Measurements from ENCODE around the gene SEMA6A.

Gene SEMA6A

GRCh38 chr5:116488356-116489041 lies 86.1 kb downstream of the SEMA6A start:
- DNase-seq: no peak

DNA sequence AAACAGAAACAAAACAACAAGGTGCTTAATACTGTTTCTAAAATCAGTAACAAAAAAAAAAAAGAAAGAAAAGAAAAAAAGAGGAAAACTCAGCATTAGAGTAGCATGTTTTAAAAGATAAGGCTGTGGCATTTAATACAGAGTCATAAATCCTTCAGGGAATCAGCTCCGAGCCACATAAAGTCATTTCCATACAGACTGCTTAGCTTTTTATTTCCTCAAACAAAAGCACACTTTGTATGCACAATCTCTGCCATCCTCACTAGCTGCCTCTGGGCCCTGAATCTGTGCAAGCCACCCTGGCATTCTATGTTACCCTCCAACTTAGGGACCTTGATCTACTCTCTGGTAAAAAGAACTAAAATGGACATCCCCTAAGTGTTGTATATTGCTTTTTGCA lies 87.6 kb downstream of the SEMA6A start:
- no peak for DNase-seq

DNA sequence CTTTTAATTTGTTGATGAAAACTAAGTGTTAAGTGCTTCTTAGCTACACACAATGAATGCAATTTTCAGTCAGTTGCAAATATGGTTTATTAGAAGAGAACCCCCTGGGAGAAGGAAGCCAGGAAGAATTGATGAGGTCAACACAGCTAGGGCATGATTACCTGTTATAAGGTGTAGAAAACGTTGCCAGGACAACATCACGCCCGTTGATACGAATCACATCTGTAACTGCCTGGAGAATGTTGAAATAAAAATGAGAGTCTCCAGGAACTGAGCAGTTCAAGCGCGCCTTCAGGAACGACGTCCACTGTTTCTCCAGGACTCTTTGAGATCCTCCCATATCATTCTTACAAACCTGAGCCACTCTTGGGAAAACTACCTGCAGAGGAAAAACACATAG lies 88.0 kb downstream of the SEMA6A start:
- DNase-seq: no peak

- DNase-seq: no peak
Observed at GRCh38 chr5:116484645-116485044, 90.0 kb downstream of the SEMA6A start.

DNA sequence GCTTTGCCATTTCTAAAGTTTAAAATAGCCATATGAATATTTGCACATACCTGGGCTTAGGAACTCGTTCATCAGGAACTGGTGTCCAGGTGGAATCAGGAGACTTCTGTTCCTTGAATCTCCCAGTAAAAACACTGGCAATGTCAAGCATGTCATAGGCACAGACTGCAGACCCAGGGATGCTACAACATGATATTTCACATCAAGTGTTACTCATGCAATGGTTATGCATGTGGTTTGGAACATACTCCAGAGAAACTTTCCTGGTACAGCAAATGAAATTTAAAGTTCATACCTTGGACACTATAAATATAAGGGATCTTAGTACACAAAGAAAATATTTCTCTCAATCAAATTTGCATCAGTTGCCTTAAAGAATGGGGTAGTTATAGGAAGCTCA lies 92.2 kb downstream of the SEMA6A start:
- DNase-seq: no peak

DNA sequence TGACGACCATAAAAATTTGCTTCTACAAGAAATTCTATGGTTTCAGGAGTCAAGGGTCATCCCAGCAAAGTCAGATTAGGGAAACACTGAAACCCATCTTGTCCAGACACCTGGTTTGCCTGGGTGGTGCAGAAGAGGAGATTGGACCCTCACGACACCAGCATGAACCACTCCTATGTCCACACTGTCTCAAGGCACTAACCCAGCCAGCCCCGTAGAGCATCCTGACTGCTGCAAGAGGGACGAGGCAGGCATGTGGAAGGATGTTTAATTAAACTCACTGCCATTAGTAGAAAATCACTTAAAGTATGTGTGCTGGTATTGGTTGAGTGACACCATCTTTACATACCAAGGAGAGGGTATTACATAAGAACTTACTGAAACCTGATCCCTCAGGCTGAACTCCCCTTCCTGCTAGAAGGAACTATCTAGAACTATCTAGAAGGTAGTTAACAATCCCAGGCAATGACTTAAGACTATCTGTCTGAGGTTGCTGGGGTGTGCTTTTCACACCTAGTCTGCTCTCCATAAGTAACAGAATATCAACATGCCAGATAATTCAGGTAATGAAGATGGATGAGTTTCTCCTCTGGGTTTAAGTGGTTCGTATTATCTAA lies 93.6 kb downstream of the SEMA6A start:
- no peak for DNase-seq

GRCh38 chr5:116479776-116480675 lies 94.6 kb downstream of the SEMA6A start:
- no peak for DNase-seq

- DNase-seq: no peak
Observed at GRCh38 chr5:116478491-116478890, 96.1 kb downstream of the SEMA6A start.

DNA sequence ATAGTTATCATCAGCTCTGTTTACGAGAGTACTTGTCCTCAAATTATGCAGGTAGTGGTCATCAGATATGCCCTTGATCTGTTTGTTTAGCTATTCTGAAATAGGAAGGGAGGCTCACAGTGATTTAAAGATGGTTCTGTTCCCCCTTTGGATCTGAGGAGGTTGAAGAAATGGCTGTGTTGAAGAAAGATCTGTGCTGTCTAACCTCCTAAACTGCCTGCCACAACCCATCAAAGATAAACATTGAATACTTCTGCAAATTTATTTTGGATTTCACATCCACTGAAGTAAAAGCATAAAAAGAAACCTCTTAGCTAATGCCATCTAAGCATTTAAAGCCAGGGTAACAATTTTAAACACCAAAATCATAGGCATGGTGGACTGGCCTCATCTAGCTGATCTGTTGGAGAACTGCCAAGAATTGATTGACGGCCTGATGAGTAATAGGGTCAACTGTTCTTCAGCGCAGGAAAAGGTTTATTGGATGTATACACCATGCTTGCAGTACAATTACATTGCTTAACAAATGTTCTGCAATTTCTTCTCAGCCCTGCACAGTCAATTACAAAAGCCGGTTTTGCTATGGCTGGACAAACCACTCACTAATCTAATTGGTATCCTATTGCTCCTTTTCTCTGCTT lies 97.6 kb downstream of the SEMA6A start:
- no peak for DNase-seq

DNA sequence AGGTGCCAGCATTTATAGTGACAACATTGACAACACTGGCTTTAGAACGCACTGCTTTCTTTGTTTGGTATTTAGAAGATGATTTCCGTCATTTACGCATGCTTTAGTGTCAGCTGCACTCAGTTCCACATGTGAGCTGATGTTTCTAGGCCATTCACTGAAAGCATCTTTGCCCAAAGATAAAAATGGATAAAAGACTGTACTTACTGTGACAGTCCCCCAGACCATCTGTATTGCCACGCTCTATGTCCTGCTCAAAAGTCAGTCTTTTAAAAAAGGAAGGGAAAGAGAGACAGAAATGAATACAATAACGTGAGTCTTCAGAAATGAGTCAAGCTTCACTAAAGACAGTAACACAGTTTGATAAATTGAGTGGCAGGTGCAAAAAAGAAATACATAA lies 99.3 kb downstream of the SEMA6A start:
- no peak for DNase-seq

- no peak for DNase-seq
Observed at GRCh38 chr5:116473706-116474105, 100.9 kb downstream of the SEMA6A start.

DNA sequence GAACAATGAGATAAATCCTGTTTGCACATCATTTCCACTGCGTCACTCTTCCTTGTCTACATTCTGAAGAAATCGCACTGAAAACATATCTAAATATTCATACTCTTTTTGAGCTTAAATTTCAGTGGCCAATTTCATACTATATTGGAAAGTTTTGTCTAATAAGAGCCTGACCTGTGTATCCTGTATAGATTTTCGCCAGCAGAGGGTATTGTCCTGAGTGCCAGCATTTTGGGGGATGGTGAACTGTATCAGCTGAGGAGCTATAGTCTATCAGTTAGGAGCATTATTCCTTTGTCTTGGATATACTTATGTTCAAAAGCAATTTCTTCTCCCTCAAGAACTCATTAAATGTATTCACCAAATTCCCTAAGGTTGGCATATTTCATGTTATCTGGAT lies 102.3 kb downstream of the SEMA6A start:
- DNase-seq: no peak

GRCh38 chr5:116469631-116470030 lies 105.0 kb downstream of the SEMA6A start:
- DNase-seq: no peak

- no peak for DNase-seq
Observed at GRCh38 chr5:116468583-116468982, 106.0 kb downstream of the SEMA6A start.

DNA sequence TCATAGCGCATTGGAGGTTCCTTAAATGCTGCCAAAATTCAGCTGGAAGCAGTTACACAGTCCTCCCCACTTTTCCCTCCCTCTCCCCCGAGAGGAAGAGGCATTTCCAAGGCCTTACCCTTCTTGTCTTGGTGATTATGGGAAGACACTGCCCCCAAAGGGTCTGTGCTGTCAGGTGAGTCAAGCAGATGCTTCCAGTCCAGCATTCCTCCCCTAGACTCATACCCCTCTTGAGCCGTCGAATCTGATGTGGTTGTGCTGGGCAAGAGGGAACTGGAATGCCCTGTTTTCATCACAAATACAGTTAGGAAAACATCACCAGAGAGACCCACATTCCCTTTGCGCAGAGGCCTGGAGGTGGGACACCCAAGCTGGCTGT lies 107.2 kb downstream of the SEMA6A start:
- no peak for DNase-seq

- no peak for DNase-seq
Observed at GRCh38 chr5:116466727-116467464, 107.7 kb downstream of the SEMA6A start.

- no peak for DNase-seq
Observed at GRCh38 chr5:116465411-116465810, 109.2 kb downstream of the SEMA6A start.

DNA sequence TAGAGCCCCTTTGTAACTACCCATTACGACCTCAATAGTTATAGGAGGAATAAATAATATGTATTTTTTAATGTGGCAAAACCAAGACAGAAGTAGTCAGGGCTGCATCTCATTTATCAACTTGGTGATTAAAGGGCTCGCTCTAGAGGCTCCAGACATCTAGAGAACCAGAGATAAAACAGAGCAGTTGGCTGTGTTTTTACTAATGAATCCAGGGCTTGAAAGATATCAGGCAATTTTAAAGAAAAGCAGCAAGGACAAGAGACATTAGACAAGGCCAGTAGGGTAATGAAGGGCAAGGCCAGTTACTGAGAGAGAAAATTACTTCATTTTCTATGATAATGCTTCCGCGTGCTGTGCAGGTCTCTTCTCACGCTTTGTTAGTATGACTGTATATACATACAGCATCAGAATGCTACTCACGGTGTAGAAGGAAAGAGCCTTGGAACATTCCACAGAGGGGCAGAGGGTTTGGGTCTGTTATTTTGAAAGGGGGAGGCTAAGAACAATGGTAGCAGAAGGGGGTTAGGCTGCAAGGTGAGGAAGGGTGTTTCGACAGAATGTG lies 110.4 kb downstream of the SEMA6A start:
- no peak for DNase-seq

- DNase-seq: no peak
Observed at GRCh38 chr5:116462500-116462899, 112.1 kb downstream of the SEMA6A start.

DNA sequence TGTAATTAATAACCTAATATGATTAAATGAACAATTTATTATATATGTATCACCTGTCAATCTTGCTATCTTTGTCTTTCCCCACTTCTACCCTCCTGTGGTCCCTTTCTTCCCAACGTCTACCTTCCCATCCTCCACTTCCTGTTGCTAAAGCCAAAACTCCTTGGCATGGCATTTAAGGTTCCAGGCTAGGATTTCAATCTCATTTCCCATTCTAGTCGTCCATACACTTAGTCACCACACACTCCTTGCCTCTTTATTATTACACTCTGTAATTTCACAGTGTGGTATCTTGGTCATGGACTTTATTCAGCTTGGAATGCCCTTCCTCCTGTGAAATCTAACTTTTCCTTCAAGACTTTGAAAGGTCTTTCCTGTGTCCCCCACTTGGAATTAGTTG lies 115.3 kb downstream of the SEMA6A start:
- no peak for DNase-seq

GRCh38 chr5:116457062-116457461 lies 117.6 kb downstream of the SEMA6A start:
- no peak for DNase-seq

DNA sequence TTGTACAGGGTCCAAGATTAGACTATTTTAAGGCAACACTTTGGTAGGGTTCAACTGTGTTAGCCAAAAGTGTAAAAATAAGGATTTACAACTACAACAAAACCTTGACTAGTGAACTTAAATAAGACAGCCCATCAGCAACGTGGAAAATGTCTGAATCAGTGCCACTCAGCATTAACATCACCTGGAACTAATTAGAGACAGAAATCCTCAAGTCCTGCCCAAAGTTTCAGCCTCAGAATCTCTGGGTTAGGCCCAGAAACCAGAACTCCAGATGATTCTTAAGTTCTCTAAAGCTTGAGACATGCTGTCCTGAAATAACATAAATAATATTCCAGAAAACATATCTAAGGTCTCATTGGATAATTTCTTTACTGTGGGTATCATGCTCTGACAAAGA lies 118.6 kb downstream of the SEMA6A start:
- no peak for DNase-seq

Measured in T1000 (cell line).